Effector memory CD4-positive, alpha-beta T cell (primary cell): ENCODE results near the gene PAWR.

ENCODE experiments used
- DNase-seq, 3 donors: peaks; one replicate each; pipeline ENCODE4 v3.0.0-alpha.2; 2020
- H3K27ac ChIP-seq: 2 replicates; pipeline ENCODE4 v1.7.0; 2013; ENCODE audit warnings: mild to moderate bottlenecking, low read length, moderate library complexity; ENCODE audit not compliant: insufficient read depth, poor library complexity, severe bottlenecking
- H3K27me3 ChIP-seq: replicated peaks from 2 replicates; pipeline ENCODE4 v1.7.0; 2013; ENCODE audit warnings: mild to moderate bottlenecking, low read length; ENCODE audit not compliant: insufficient read depth, control insufficient read depth, poor library complexity, severe bottlenecking
- H3K36me3 ChIP-seq: 2 replicates; pipeline ENCODE4 v1.7.0; 2013; ENCODE audit warnings: mild to moderate bottlenecking, low read length, moderate library complexity; ENCODE audit not compliant: control insufficient read depth, insufficient read depth
- H3K4me1 ChIP-seq: 2 replicates; pipeline ENCODE4 v1.7.0; 2013; ENCODE audit warnings: low read length, mild to moderate bottlenecking; ENCODE audit not compliant: control insufficient read depth, insufficient read depth, poor library complexity, severe bottlenecking
- H3K4me3 ChIP-seq: 2 replicates; pipeline ENCODE4 v1.7.0; 2013; ENCODE audit warnings: low read length, low read depth, mild to moderate bottlenecking; ENCODE audit not compliant: insufficient read depth, poor library complexity, severe bottlenecking
- H3K9me3 ChIP-seq: 2 replicates; pipeline ENCODE4 v1.7.0; 2013; ENCODE audit warnings: mild to moderate bottlenecking, low read length, moderate library complexity; ENCODE audit not compliant: control insufficient read depth

Gene PAWR

GRCh38 chr12:79601908-79602307 is 88.9 kb downstream of the PAWR start:
- DNase-seq: no peak
- H3K27me3 ChIP-seq: no peaks in the 10 kb centered on the region
- no peaks in the 10 kb centered on the region for H3K4me1 ChIP-seq
- H3K27ac ChIP-seq: no peak overlapping the region
- no peaks in the 10 kb centered on the region for H3K9me3 ChIP-seq
- H3K4me3 ChIP-seq: no peak overlapping the region
- no peaks in the 10 kb centered on the region for H3K36me3 ChIP-seq

GRCh38 chr12:79597910-79598309 is 92.9 kb downstream of the PAWR start:
- no peak for DNase-seq
- Histone ChIP-seq H3K36me3 (no peaks in the 10 kb centered on the region), H3K4me1 (no peaks in the 10 kb centered on the region), H3K27me3 (no peaks in the 10 kb centered on the region), H3K27ac (no peak overlapping the region), H3K4me3 (no peak overlapping the region), H3K9me3 (no peaks in the 10 kb centered on the region)

- Histone ChIP-seq H3K9me3 (no peaks in the 10 kb centered on the region), H3K4me3 (no peak overlapping the region)
These were observed 93.9 kb downstream of the PAWR start for GRCh38 chr12:79596719-79597350.

DNA sequence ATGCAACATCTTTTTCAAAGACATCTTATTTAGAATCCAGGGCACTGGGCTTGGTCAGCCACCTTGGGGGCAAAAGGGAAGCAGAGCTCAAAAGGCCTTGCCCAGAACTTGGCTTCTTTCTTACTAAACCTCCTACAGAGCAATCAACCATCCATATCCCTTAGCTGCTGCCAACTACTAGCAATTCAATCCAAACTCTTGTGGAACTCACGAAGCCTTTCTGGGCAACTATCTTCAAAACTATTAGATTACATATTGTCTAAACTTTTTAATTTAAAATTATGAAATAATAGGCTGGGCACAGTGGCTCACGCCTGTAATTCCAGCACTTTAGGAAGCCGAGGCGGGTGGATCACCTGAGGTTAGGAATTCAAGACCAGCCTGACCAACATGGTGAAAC is 95.5 kb downstream of the PAWR start:
- Histone ChIP-seq H3K4me1 (no peaks in the 10 kb centered on the region), H3K9me3 (no peaks in the 10 kb centered on the region), H3K36me3 (no peaks in the 10 kb centered on the region), H3K27ac (no peak overlapping the region), H3K4me3 (no peak overlapping the region), H3K27me3 (no peaks in the 10 kb centered on the region)
- no peak for DNase-seq

More at GRCh38 chr12:79596719-79597350, 93.9 kb downstream of the PAWR start:
- no peak for DNase-seq
- Histone ChIP-seq H3K27ac (no peak overlapping the region), H3K4me1 (no peaks in the 10 kb centered on the region), H3K27me3 (no peaks in the 10 kb centered on the region), H3K36me3 (no peaks in the 10 kb centered on the region)

GRCh38 chr12:79592865-79593264 is 97.9 kb downstream of the PAWR start:
- Histone ChIP-seq H3K36me3 (no peaks in the 10 kb centered on the region), H3K4me3 (no peak overlapping the region), H3K27me3 (no peaks in the 10 kb centered on the region), H3K27ac (no peak overlapping the region), H3K4me1 (no peaks in the 10 kb centered on the region), H3K9me3 (no peaks in the 10 kb centered on the region)
- no peak for DNase-seq

DNA sequence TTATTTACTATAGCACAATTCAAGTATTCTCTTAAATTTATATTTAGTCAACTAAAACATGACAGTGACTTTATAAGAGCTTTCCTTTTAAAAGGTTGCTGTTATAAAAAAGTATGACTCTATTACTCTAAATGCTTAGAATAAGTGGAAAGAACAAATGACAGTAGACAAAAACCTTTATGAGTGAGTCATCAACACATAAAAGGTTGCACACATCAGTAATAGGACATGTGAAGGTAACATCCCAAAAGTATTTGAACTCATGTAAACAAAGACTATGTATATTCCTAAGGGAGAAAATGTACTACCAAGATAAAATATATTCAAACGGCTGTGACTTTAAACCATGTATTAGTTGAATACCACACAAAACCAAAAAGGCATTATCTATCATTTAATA is 98.8 kb downstream of the PAWR start:
- no peak for DNase-seq
- Histone ChIP-seq H3K27me3 (no peaks in the 10 kb centered on the region), H3K4me3 (no peak overlapping the region), H3K4me1 (no peaks in the 10 kb centered on the region), H3K27ac (no peak overlapping the region), H3K9me3 (no peaks in the 10 kb centered on the region), H3K36me3 (no peaks in the 10 kb centered on the region)

DNA sequence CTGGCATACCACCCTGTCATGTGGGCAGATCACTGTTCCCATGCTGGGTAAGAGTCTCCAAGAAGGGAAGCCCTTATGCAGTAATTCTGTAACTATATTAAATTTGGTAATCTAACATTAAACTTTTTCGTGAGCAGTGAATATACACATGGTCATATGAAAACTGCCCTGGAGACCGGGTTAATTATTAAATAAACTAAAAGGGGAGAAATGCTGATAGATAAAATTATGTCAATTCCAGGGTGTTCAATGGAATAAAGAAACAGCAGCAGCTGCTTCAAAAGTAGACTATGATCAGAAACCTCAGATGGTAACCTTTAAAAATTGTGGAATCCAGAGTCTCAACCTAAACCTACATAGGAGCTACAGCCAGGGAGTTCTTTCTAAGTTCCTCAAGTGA is 100.0 kb downstream of the PAWR start:
- Histone ChIP-seq H3K4me1 (no peaks in the 10 kb centered on the region), H3K27ac (no peak overlapping the region), H3K4me3 (no peak overlapping the region), H3K27me3 (no peaks in the 10 kb centered on the region), H3K36me3 (no peaks in the 10 kb centered on the region), H3K9me3 (no peaks in the 10 kb centered on the region)
- DNase-seq: no peak

DNA sequence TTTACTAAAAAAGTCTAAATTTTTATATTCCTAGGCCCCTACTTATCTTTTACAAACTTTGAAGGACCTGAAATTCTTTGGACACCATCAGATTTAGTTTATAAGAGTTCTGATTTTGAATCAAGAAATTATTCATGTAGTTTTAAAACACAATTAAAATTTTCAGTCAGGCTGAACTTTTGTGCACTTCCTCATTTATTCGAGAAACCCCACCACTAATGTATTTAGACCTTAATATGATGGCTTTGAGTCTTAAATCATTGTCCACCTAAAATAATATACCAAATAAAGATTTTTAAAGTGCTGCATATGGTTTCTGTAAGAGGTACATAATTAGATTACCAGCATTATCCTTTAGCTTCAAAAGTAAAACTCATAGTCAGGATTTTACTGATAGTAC is 103.4 kb downstream of the PAWR start:
- H3K27ac ChIP-seq: no peak overlapping the region
- no peak for DNase-seq
- no peaks in the 10 kb centered on the region for H3K27me3 ChIP-seq
- H3K36me3 ChIP-seq: no peaks in the 10 kb centered on the region
- H3K4me3 ChIP-seq: no peak overlapping the region
- no peaks in the 10 kb centered on the region for H3K4me1 ChIP-seq
- H3K9me3 ChIP-seq: no peaks in the 10 kb centered on the region

GRCh38 chr12:79585147-79585546 is 105.6 kb downstream of the PAWR start:
- H3K27ac ChIP-seq: no peak overlapping the region
- no peak for DNase-seq
- no peaks in the 10 kb centered on the region for H3K27me3 ChIP-seq
- H3K9me3 ChIP-seq: no peaks in the 10 kb centered on the region
- H3K4me3 ChIP-seq: no peak overlapping the region
- no peaks in the 10 kb centered on the region for H3K36me3 ChIP-seq
- H3K4me1 ChIP-seq: no peaks in the 10 kb centered on the region

DNA sequence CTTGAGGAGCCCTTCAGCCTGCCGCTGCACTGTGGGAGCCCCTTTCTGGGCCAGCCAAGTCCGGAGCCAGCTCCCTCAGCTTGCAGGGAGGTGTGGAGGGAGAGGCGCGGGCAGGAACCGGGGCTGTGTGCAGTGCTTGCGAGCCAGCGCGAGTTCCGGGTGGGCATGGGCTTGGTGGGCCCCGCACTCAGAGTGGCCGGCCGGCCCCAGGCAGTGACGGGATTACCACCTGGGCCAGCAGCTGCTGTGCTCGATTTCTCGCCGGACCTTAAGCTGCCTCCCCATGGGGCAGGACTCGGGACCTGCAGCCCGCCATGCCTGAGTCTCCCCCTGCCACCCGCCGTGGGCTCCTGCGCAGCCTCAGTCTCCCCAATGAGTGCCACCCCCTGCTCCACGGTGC is 116.9 kb downstream of the PAWR start:
- Histone ChIP-seq H3K4me3 (no peak overlapping the region), H3K9me3 (no peaks in the 10 kb centered on the region), H3K4me1 (no peaks in the 10 kb centered on the region), H3K27me3 (no peaks in the 10 kb centered on the region), H3K27ac (no peak overlapping the region), H3K36me3 (no peaks in the 10 kb centered on the region)
- DNase-seq: no peak
